ENCODE data around the gene LMLN. TPM values are rescaled to one million over a fixed set of nuclear protein-coding genes. Genes with fewer than 3 reads are reported as not detected.

Gene LMLN
- total and polyA plus RNA-seq, 2 of the 13 experiments (the other 11 are each of a cell fraction or from before 2014, with no cell fraction given): 1.2 to 1.8 TPM

- no peak for ATAC-seq
- ChIA-PET CTCF (ENCODE audit: low intra/inter-chr PET ratio, low total read pairs) (no interaction called here), POLR2A (no interaction called here)
- FAIRE-seq: no peak
- no peak for DNase-seq (ENCODE audit: low spot score)
- H3K9ac ChIP-seq (ENCODE audit: insufficient read depth, low read depth, low read length): peak overlapping the region; percentile 96
- no peaks in the 10 kb centered on the region; a peak in 1 of 5 replicates for H3K27me3 ChIP-seq (ENCODE audit: control insufficient read depth in 1 of 2, insufficient read depth in 2 of 2, low read length in 2 of 2)
- in situ Hi-C loops (cut with HindIII; ENCODE audit: extremely low pct_ligation_motif_present, low pct_unique_long_range_greater_than_20kb) (no loop called here), intact Hi-C loops (cut with micrococcal nuclease; ENCODE audit: unreplicated experiment) (no loop called here)
- H3K9me3 ChIP-seq (ENCODE audit: low read length): no peaks in the 10 kb centered on the region
- H3K4me2 ChIP-seq (ENCODE audit: low read depth, low read length): peak overlapping the region; percentile 85
- H4K20me1 ChIP-seq (ENCODE audit: insufficient read depth, low read length): peaks cover 37% of the 10 kb centered on the region
- peak overlapping the region; percentile 75 to 90 (median 82) for H3K4me3 ChIP-seq (replicated peaks in 1 of 3; ENCODE audit: insufficient read depth in 1 of 3, low read depth in 2 of 3, low read length in 3 of 3)
- TF ChIP-seq ARNT2 (CRISPR knock-in tag; IDR thresholded peaks at IDR 0.05; ENCODE audit: low read depth) (0 out of 2 replicates have a peak, but pooled peaks have one; percentile 8), EED (CRISPR knock-in tag; IDR thresholded peaks at IDR 0.05) (no peak), TCF12 (IDR thresholded peaks at IDR 0.05) (no peak), TCF12 (CRISPR knock-in tag; IDR thresholded peaks at IDR 0.05) (no peak), ZNF768 (CRISPR knock-in tag; IDR thresholded peaks at IDR 0.05) (no peak), ATF7 (IDR thresholded peaks at IDR 0.05) (no peak), ATF7 (CRISPR knock-in tag; IDR thresholded peaks at IDR 0.05) (no peak), ZEB1 (IDR thresholded peaks at IDR 0.05; ENCODE audit: insufficient replicate concordance, low read depth) (peak; percentile 4), ZNF558 (CRISPR knock-in tag; IDR thresholded peaks at IDR 0.05; ENCODE audit: borderline replicate concordance) (no peak), RNF219 (CRISPR knock-in tag; IDR thresholded peaks at IDR 0.05) (0 out of 2 replicates have a peak, but pooled peaks have one; percentile 24), ZSCAN9 (CRISPR knock-in tag; IDR thresholded peaks at IDR 0.05; ENCODE audit: borderline replicate concordance) (no peak), RXRB (CRISPR knock-in tag; IDR thresholded peaks at IDR 0.05; ENCODE audit: borderline replicate concordance) (no peak), SETDB1 (CRISPR knock-in tag; IDR thresholded peaks at IDR 0.05; ENCODE audit: borderline replicate concordance) (no peak), NAIF1 (CRISPR knock-in tag; IDR thresholded peaks at IDR 0.05; ENCODE audit: borderline replicate concordance) (0 out of 2 replicates have a peak, but pooled peaks have one; percentile 1)
- H3K79me2 ChIP-seq (ENCODE audit: insufficient read depth, low read length): peaks cover 39% of the 10 kb centered on the region
- peaks cover 51% of the 10 kb centered on the region for H3K4me1 ChIP-seq (ENCODE audit: insufficient read depth, low read length)
- no TSS peak for BruUV-seq (replicated peaks)
- H2AFZ ChIP-seq (ENCODE audit: low read length): no peak overlapping the region
- under 1% methylated on average over 11 of the region's 11 CpGs for WGBS (ENCODE audit: low lambda C conversion rate)
- peak overlapping the region; percentile 94 for H3K27ac ChIP-seq (ENCODE audit: extremely low read length, insufficient read depth, low read length)
- H3K36me3 ChIP-seq (replicated peaks in 1 of 2; ENCODE audit: control insufficient read depth in 1 of 2, insufficient read depth in 2 of 2, low read length in 2 of 2): peaks cover 13 to 38% of the 10 kb centered on the region in 2 experiments
Measured at GRCh38 chr3:197950677-197951061, 9.3 kb upstream of the LMLN start.

Data from HepG2 (cell line).